Sigmoid colon (tissue), 7 donors: ENCODE data around the gene MRPL23. TPM values are rescaled to one million over a fixed set of nuclear protein-coding genes. Genes with fewer than 3 reads are reported as not detected.

Experiments
- DNase-seq: peaks from one replicate; pipeline ENCODE4 v3.0.0-alpha.2; 2019
- H3K27ac ChIP-seq, 4 donors: fragments of 200-600 bp; sonication (generic); one replicate each; pipeline ENCODE4 v1.5.1; 2016 to 2019; ENCODE audit warnings: mild to moderate bottlenecking in 1 of 4
- H3K27me3 ChIP-seq, 3 donors: fragments of 200-600 bp; sonication (generic); one replicate each; pipeline ENCODE4 v1.5.1; 2019; ENCODE audit warnings: mild to moderate bottlenecking in 1 of 3
- H3K36me3 ChIP-seq, 4 donors: fragments of 200-600 bp; sonication (generic); one replicate each; pipeline ENCODE4 v1.5.1; 2016 to 2019
- H3K4me1 ChIP-seq, 4 donors: fragments of 200-600 bp; sonication (generic); one replicate each; pipeline ENCODE4 v1.5.1; 2017 to 2019
- H3K4me3 ChIP-seq, 4 donors: fragments of 200-600 bp; sonication (generic); one replicate each; pipeline ENCODE4 v1.5.1; 2017 to 2019; ENCODE audit warnings: mild to moderate bottlenecking in 2 of 4, moderate library complexity in 1 of 4
- H3K9me3 ChIP-seq, 4 donors: fragments of 200-600 bp in 3 of 4; sonication (generic) in 3 of 4; one replicate each; pipeline versions ENCODE4 v1.5.1 to v1.6.1; 2013 to 2019
- CTCF ChIP-seq, 4 experiments: fragments of 450-650 bp in 3 of 4; fragments of 200-600 bp in 1 of 4; IDR thresholded peaks; one replicate each; pipeline ENCODE4 v1.5.1; 2016 to 2019; ENCODE audit warnings: antibody characterized with exemption in 4 of 4, mild to moderate bottlenecking in 3 of 4, moderate library complexity in 2 of 4
- EP300 ChIP-seq, 4 donors: sonication (generic); formaldehyde crosslinking; IDR thresholded peaks; one replicate each; pipeline ENCODE4 v1.6.1; 2017; ENCODE audit warnings: antibody characterized with exemption in 4 of 4
- POLR2A ChIP-seq, 2 donors: fragments of 450-650 bp; IDR thresholded peaks; one replicate each; pipeline ENCODE4 v1.6.1; 2016; ENCODE audit warnings: antibody characterized with exemption in 2 of 2, mild to moderate bottlenecking in 2 of 2, moderate library complexity in 2 of 2
- POLR2AphosphoS5 ChIP-seq, 4 donors: sonication (generic); formaldehyde crosslinking; IDR thresholded peaks; one replicate each; pipeline ENCODE4 v1.6.1; 2017; ENCODE audit warnings: antibody characterized with exemption in 4 of 4
- WGBS, 2 donors: extraction: QIAGEN DNeasy Blood & Tissue Kit; methylation state at CpG; one replicate each; pipeline ENCODE4 v1.1.7; 2013; 5-methylcytosine and 5-hydroxymethylcytosine counted together
- intact Hi-C: fragments of 100-400 bp; cut with DNase I; formaldehyde crosslinking; loops from one replicate; pipeline ENCODE4 v1.15.1; 2023
- polyA plus RNA-seq, 3 donors: library from polyadenylated mRNA; stranded (reverse); fragments of 200-250 nt; gene quantifications; one replicate each; pipeline ENCODE4 v1.2.3, GENCODE V29; 2013
- small RNA-seq, 3 donors: library from RNA; depleted of rRNA; stranded (forward); fragments of <200 nt; gene quantifications; one replicate each; pipeline ENCODE3, GENCODE V24; 2016
- total RNA-seq, 4 donors: library from RNA; depleted of rRNA; stranded (reverse); fragments of >200 nt; gene quantifications; one replicate each; pipeline ENCODE4 v1.1.0, GENCODE V29; 2016
- donor health status: healthy with polysubstance abuse.
- donor health status: Bipolar disorder and iron deficiency.
- donor health status: healthy.

The MRPL23 gene
- total and polyA plus RNA-seq, 7 donors, result 61.2 to 189 (median 82.9) TPM

DNA sequence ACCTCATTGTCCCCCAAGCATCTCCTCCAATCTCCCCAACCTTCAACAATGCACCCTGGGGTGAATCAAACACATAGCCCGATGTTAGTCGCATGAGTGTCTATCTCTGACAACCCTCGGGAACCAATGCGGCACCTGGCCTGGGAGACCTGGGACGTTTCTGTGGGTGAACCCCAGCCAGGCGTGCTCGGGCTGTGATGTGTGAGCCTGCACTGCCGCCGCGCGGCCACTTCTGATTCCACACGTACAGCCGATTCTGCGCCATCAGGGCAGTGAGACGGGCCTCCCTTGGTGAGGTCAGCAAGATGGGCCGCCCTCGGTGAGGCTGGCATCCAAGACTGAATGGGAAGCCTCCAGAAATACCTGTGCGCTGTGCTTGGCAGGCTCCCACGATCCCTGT, 55.7 kb downstream of the MRPL23 start:
- Histone ChIP-seq H3K27ac (no peak overlapping the region), H3K4me3 (no peak overlapping the region), H3K4me1 (no peaks in the 10 kb centered on the region), H3K9me3 (no peaks in the 10 kb centered on the region), H3K27me3 (no peaks in the 10 kb centered on the region), H3K36me3 (no peaks in the 10 kb centered on the region)
- TF ChIP-seq CTCF (IDR thresholded peaks at IDR 0.05), result no peak
- no peak for TF ChIP-seq POLR2A (IDR thresholded peaks at IDR 0.05)
- no peak for TF ChIP-seq EP300 (IDR thresholded peaks at IDR 0.05)
- TF ChIP-seq POLR2AphosphoS5 (IDR thresholded peaks at IDR 0.05), result no peak
- intact Hi-C loops, result no loop called here
- WGBS, 2 donors, result no CpG with 5 or more reads among the region's 19 CpGs
- DNase-seq, result no peak

- intact Hi-C loops, result no loop called here
- no peak overlapping the region for H3K27ac ChIP-seq
- H3K9me3 ChIP-seq, result no peaks in the 10 kb centered on the region
- TF ChIP-seq POLR2AphosphoS5 (IDR thresholded peaks at IDR 0.05) (no peak), EP300 (IDR thresholded peaks at IDR 0.05) (no peak), CTCF (IDR thresholded peaks at IDR 0.05) (no peak), POLR2A (IDR thresholded peaks at IDR 0.05) (no peak)
- no peaks in the 10 kb centered on the region for H3K4me1 ChIP-seq
- no peaks in the 10 kb centered on the region for H3K36me3 ChIP-seq
- WGBS, 2 donors, result no CpG with 5 or more reads among the region's 13 CpGs
- H3K4me3 ChIP-seq, result no peak overlapping the region
- no peaks in the 10 kb centered on the region for H3K27me3 ChIP-seq
- no peak for DNase-seq
Measured at GRCh38 chr11:2004466-2004865, 57.3 kb downstream of the MRPL23 start.

Small RNA genes within 50 kb of the gene (small RNA-seq; reads per million reads assigned to genes)
- gene RF01972 (0 reads per million in 3 donors), gene RF01973 (0 reads per million in 3 donors)

Other genes starting within 250 kb of the MRPL23 start
- gene IFITM10, start 196.7 kb upstream of the MRPL23 start, total RNA-seq, result 1 to 10 TPM in 1 of 4 donors, under 1 TPM in 3; 0.36 to 1.4 (median 0.61) TPM
- under 1 TPM in 1 of 3 donors, not detected in 2; 0.60 TPM for gene IFITM10, start 196.7 kb upstream of the MRPL23 start, polyA plus RNA-seq
- gene CTSD, start 183.4 kb upstream of the MRPL23 start, total RNA-seq, result 100 to 1,000 TPM; 173 to 222 (median 209) TPM
- gene CTSD, start 183.4 kb upstream of the MRPL23 start, polyA plus RNA-seq, result 1,000 to 10,000 TPM in 1 of 3 donors, 100 to 1,000 TPM in 2; 251 to 1,586 (median 853) TPM
- gene SYT8, start 112.3 kb upstream of the MRPL23 start, total RNA-seq, result not detected
- gene SYT8, start 112.3 kb upstream of the MRPL23 start, polyA plus RNA-seq, result 1 to 10 TPM in 2 of 3 donors, not detected in 1; 1.8 to 5.4 TPM
- gene TNNI2, start 108.4 kb upstream of the MRPL23 start, total RNA-seq, result not detected
- 1 to 10 TPM in 2 of 3 donors, not detected in 1; 1.7 to 2.4 TPM for gene TNNI2, start 108.4 kb upstream of the MRPL23 start, polyA plus RNA-seq
- gene LSP1, start 94.2 kb upstream of the MRPL23 start, total RNA-seq, result 10 to 100 TPM in 2 of 4 donors, 1 to 10 TPM in 2; 8.7 to 32.7 (median 12.4) TPM
- 10 to 100 TPM; 46.0 to 80.2 (median 55.9) TPM for gene LSP1, start 94.2 kb upstream of the MRPL23 start, polyA plus RNA-seq
- not detected for gene PRR33, start 55.4 kb upstream of the MRPL23 start, total RNA-seq
- gene PRR33, start 55.4 kb upstream of the MRPL23 start, polyA plus RNA-seq, result under 1 TPM in 1 of 3 donors, not detected in 2; 0.13 TPM
- 10 to 100 TPM in 1 of 4 donors, 1 to 10 TPM in 2, not detected in 1; 4.3 to 17.2 (median 4.4) TPM for gene TNNT3, start 27.6 kb upstream of the MRPL23 start, total RNA-seq
- gene TNNT3, start 27.6 kb upstream of the MRPL23 start, polyA plus RNA-seq, result 1 to 10 TPM; 1.2 to 8.4 (median 2.3) TPM
- 100 to 1,000 TPM in 2 of 4 donors, 10 to 100 TPM in 2; 67.6 to 349 (median 142) TPM for gene H19, start 50.5 kb downstream of the MRPL23 start, total RNA-seq
- gene H19, start 50.5 kb downstream of the MRPL23 start, polyA plus RNA-seq, result 10 to 100 TPM in 2 of 3 donors, 1 to 10 TPM in 1; 9.9 to 59.4 (median 38.4) TPM
- 10 to 100 TPM; 13.9 to 63.1 (median 27.0) TPM for gene IGF2, start 192.1 kb downstream of the MRPL23 start, total RNA-seq
- 1 to 10 TPM; 1.6 to 7.8 (median 2.4) TPM for gene IGF2, start 192.1 kb downstream of the MRPL23 start, polyA plus RNA-seq
- not detected for gene INS, start 213.9 kb downstream of the MRPL23 start, total RNA-seq
- 10 to 100 TPM in 1 of 3 donors, under 1 TPM in 1, not detected in 1; 0.73 to 51.7 TPM for gene INS, start 213.9 kb downstream of the MRPL23 start, polyA plus RNA-seq
- not detected for gene TH, start 224.5 kb downstream of the MRPL23 start, total RNA-seq
- under 1 TPM in 1 of 3 donors, not detected in 2; 0.17 TPM for gene TH, start 224.5 kb downstream of the MRPL23 start, polyA plus RNA-seq